HS-5 (cell line): ENCODE results near the gene POLR1D.

Source experiments
- DNase-seq: peaks from one replicate; pipeline ENCODE4 v3.0.0-alpha.2; 2012; ENCODE audit warnings: low read depth

POLR1D gene

GRCh38 chr13:27638521-27638920 is 16.8 kb downstream of the POLR1D start:
- DNase-seq, result no peak

DNA sequence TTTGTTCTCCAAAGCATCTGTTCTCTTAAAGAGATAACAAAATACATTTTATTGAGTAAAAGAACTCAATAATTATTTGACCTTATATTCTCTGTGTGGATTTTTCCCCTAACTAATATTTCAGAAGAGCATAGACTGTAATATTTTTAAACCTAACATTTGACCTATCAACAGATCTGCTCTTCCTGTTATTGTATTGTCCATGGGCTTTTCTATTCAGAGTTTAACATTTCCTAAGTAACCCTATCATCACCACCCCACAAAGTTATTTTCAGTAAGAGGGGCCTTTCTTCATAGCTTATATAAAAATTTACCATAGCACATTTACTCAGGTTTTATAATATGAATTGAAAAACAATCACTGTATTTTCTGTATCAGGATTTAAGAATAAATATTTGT is 17.5 kb downstream of the POLR1D start:
- no peak for DNase-seq

DNA sequence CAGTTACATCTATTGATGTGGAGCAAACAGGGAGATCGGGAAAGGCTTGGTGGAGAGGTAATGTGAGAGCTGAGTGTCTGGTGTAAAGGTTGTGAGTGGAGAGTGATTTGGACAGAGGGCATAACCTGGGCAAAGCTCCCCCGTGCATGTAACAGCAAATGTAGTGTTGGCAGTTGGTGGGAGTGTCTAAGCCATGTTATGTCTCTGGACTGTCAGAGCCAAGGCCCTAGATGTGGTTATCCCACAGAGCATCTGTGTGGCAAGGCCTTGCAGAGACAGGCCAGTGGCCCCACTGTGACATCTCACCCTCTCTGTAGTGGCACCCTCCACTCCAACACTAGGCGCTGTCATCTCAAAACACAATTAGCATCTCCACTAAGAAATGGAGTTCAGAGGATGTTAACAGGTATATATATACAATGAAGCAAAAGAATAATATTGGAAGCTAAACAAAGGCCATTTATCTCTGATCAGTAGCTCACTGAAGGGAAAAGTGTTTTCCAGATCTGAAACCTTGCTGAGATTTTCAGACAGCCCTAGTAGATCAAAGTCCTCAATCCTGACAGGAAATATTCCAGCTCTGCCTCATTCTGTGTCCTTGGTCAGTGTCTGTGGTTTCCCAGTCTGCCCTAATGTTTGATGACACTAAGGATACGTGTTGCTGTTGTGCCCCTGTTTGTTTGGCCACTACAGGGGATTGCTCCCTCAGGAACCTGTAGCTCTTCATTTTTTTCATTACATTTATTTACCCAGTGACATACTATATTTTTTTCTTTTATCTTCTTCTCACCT is 20.2 kb downstream of the POLR1D start:
- DNase-seq, result no peak

- no peak for DNase-seq
These were observed 21.8 kb downstream of the POLR1D start for GRCh38 chr13:27643334-27644132.

- no peak for DNase-seq
These were observed 22.6 kb downstream of the POLR1D start for GRCh38 chr13:27644302-27644701.

DNA sequence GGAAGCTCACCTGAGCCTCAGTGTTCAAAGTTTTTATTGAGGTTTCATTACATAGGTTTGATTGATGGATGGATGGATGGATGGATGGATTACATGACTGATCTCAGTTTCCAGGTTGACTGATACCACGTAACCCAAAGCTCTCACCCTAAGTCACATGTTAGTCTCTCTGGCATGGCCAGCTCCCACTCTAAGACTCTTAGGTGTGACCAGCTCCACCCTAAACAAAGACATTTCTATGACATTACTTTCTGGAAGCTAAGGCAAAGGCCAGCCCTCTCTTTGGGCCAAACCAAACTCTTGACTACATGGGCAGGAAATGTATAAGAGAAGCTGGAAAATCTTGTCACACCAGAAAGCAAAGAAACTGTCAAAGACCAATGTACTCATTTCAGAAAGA is 28.6 kb downstream of the POLR1D start:
- DNase-seq, result no peak

DNA sequence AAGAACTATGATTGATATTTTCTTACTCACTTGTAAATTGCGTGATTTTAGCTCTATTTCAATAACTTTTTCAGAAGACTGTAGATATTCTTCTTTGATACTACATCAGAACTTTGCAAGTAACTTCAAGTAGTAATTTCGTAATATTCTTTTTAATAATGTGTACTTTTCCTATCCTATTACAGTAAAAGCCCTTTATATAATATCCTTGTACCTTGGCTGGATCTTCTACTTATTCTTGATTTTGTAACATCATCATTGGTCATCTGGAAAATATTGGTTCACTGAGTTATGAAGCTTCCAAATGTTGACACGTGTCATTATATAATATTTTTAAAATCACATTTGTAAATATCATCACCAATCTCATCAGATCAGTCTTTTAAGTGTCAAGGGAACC is 32.4 kb downstream of the POLR1D start:
- no peak for DNase-seq

GRCh38 chr13:27654816-27655215 is 33.1 kb downstream of the POLR1D start:
- no peak for DNase-seq

GRCh38 chr13:27657724-27658123 is 36.0 kb downstream of the POLR1D start:
- no peak for DNase-seq

DNA sequence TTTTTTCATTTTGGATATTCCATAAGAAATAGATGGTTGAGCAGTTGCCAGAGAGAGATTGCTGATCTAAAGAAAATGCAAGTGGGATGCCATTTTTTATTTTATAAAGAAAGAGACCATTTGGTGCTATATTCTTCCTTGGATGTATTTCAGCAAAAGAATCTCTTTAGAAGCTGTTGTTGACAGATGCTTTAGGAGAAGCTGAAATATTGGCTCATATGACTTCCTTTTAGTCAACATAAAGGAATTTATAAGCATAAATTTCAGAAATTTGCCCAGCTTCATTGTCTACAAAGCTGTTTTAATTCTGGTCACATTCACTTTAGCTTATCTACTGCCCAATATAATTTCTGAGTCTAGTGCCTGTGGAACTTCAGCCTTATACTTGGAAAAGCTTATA is 36.9 kb downstream of the POLR1D start:
- no peak for DNase-seq

DNA sequence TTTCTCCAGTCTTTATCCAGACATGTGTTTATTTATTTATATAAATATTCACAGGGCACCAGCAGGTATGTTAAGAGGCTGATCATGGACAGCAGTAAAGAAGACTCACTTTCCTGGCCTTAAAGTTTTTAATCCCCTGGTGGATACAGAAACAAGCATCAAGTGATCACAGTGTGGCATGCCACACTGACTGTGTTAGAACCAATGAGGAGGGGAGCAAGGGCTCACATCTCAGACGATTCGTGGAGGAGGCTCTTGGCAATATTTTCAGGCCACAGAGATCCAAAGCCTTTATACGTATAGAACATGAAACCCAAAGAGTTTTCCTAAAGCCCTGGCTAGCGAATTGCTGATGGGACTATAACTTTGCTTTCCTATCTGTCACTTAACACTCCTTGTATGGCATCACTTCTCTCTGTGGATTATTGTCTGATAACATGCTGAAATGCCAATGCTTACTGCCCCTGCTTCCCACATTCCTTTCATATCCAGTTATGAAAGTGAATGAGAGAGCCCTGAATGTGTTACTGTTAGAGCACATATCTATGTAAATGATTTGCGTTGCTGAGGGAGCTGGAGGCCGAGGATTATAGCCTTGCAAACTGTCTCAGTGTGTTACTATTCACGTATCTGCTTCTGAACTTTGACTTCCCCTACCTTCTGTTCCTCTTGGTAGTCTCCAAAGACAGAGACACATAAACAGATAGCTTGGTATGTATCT is 37.6 kb downstream of the POLR1D start:
- no peak for DNase-seq

- DNase-seq, result no peak
These were observed 38.8 kb downstream of the POLR1D start for GRCh38 chr13:27660511-27660910.

DNA sequence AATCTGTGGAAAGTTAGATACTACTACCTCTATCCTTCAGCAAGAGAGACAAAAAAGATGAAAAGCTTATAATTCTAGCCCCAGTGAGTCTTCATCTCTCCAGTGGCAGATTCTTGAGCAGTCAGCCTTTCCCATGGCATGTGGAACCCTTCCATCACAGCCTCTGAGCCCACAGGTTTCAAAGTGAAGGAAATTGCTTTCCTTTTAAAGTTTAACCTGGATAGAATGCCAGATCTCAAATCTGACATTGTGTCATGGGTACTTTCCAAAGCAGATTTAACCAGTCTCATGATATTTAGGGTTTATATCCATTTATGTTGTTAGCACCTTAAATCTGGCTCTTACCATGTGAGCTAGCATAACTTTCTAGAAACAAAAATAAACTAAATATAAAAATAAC is 39.3 kb downstream of the POLR1D start:
- no peak for DNase-seq

- DNase-seq, result no peak
These were observed 41.2 kb downstream of the POLR1D start for GRCh38 chr13:27662738-27663470.

DNA sequence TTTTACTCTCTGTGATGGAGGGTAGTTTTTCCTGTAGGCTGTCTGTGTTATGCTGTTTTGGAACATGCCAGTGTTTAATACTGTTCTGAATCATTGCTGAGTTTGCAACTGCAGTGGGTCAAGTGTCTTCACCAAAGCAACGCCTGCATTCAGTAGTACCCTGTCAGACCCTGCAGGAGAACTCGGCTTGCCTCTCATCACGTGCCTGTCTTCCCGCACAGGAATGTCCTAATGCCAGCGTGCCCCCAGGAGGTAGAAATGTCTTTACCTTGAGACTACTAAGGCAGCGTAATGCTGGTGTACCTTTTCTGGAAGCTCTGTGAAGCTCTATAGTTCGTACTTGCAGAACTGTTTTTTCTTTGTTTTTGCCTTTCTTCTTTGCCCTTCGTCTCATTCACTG is 42.3 kb downstream of the POLR1D start:
- no peak for DNase-seq

DNA sequence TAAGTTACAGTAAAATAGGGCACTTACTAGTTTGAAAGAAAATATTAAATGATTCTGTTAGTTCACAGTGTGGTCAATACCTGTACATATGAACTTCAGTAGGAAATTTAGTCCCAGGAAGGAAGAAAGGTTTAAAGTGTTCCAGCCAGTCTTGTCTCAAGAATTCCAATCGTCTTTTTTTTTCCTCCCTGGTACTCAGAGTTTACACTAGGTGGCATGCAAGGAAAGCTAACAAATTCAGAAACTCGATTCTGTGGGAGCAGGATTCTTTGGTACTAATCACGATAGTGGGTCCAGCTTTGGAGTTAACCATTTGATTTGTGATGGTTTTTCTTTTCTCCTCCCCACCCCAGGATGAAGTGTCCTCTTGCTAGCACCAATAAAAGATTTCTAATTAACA is 43.6 kb downstream of the POLR1D start:
- no peak for DNase-seq

GRCh38 chr13:27665761-27666160 is 44.1 kb downstream of the POLR1D start:
- DNase-seq, result no peak

- DNase-seq, result no peak
These were observed 45.3 kb downstream of the POLR1D start for GRCh38 chr13:27666951-27667350.

- no peak for DNase-seq
These were observed 46.3 kb downstream of the POLR1D start for GRCh38 chr13:27667946-27668345.

DNA sequence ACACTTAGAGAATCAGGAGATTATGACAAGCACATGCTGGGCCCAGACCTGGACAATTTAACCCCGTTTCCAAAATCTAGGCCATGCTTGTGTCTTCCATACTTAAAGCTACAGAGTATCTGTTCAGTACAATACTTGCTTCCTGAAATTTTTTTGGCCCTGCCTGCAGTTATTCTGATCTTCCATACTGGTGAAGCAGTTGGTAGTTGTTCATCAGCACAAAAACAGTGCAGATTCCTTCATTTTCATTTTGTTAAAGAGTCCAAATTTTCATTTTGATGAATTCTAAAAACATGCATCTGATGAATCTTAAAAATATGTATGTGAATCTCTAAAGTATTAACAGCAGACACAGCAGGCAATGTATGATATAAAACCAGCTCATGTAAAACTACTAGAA is 49.2 kb downstream of the POLR1D start:
- no peak for DNase-seq

GRCh38 chr13:27672025-27672424 is 50.3 kb downstream of the POLR1D start:
- DNase-seq, result no peak
